Naive thymus-derived CD4-positive, alpha-beta T cell (primary cell): ENCODE results near the gene JMJD1C. TPM values are rescaled to one million over a fixed set of nuclear protein-coding genes. Genes with fewer than 3 reads are reported as not detected.

ENCODE experiments used
- ATAC-seq: fragments of 150-1000 bp; cut with Tn5 transposase; 2 replicates; pipeline ENCODE4 v1.10.0; 2021; ENCODE audit warnings: mild to moderate bottlenecking, moderate library complexity
- CTCF ChIA-PET: fragments of 350-600 bp; sonication (Branson Sonifier 250); formaldehyde crosslinking; loops from one replicate; lab custom pipeline; 2021; ENCODE audit warnings: antibody characterized with exemption; lab: Charles Lee
- POLR2A ChIA-PET: fragments of 350-600 bp; sonication (Branson Sonifier 250); formaldehyde crosslinking; loops from one replicate; lab custom pipeline; 2021; ENCODE audit warnings: antibody characterized with exemption, inconsistent platforms; lab: Charles Lee
- DNase-seq, 9 donors: peaks; one replicate each; pipeline versions ENCODE4 v3.0.0 to v3.0.0-alpha.2; 2020 to 2022; ENCODE audit warnings: mixed read lengths in 1 of 9
- H3K27ac ChIP-seq: one replicate; pipeline ENCODE4 v1.7.0; 2013; ENCODE audit warnings: mild to moderate bottlenecking, low read depth, low read length, moderate library complexity
- H3K27me3 ChIP-seq, 2 donors: one replicate each; pipeline ENCODE4 v1.7.0; 2013; ENCODE audit warnings: low read length in 2 of 2, mild to moderate bottlenecking in 2 of 2, moderate library complexity in 2 of 2; ENCODE audit not compliant: control insufficient read depth in 2 of 2, insufficient read depth in 2 of 2
- H3K36me3 ChIP-seq, 3 experiments: 1 replicate in 2 of 3; 2 replicates in 1 of 3; pipeline ENCODE4 v1.7.0; 2013; ENCODE audit warnings: low read length in 3 of 3, mild to moderate bottlenecking in 3 of 3, moderate library complexity in 1 of 3; ENCODE audit not compliant: insufficient read depth in 3 of 3, control insufficient read depth in 2 of 3
- H3K4me1 ChIP-seq, 2 donors: one replicate each; pipeline ENCODE4 v1.7.0; 2013; ENCODE audit warnings: low read length in 2 of 2, mild to moderate bottlenecking in 2 of 2, moderate library complexity in 1 of 2; ENCODE audit not compliant: control insufficient read depth in 2 of 2, insufficient read depth in 2 of 2
- H3K4me3 ChIP-seq: 2 replicates; pipeline ENCODE4 v1.7.0; 2013; ENCODE audit warnings: mild to moderate bottlenecking, low read length
- H3K9me3 ChIP-seq, 3 experiments: 1 replicate in 2 of 3; 2 replicates in 1 of 3; pipeline ENCODE4 v1.7.0; 2013; ENCODE audit warnings: low read length in 3 of 3; ENCODE audit not compliant: control insufficient read depth in 2 of 3
- H3K27ac Mint-ChIP-seq, 9 donors: one replicate each; pipeline ENCODE4 v1.8.0; 2020 to 2022; ENCODE audit warnings: mixed read lengths in 9 of 9, mild to moderate bottlenecking in 8 of 9, moderate library complexity in 5 of 9, inconsistent platforms in 2 of 9
- H3K27me3 Mint-ChIP-seq, 5 donors: one replicate each; pipeline ENCODE4 v1.8.0; 2021 to 2022; ENCODE audit warnings: mixed read lengths in 5 of 5, mild to moderate bottlenecking in 1 of 5
- H3K36me3 Mint-ChIP-seq, 5 donors: one replicate each; pipeline ENCODE4 v1.8.0; 2020 to 2022; ENCODE audit warnings: mixed read lengths in 5 of 5, mild to moderate bottlenecking in 3 of 5, inconsistent platforms in 1 of 5
- H3K4me1 Mint-ChIP-seq, 7 donors: one replicate each; pipeline ENCODE4 v1.8.0; 2020 to 2022; ENCODE audit warnings: mixed read lengths in 7 of 7, mild to moderate bottlenecking in 3 of 7, inconsistent platforms in 1 of 7
- H3K4me3 Mint-ChIP-seq, 10 donors: one replicate each; pipeline ENCODE4 v1.8.0; 2020 to 2022; ENCODE audit warnings: mild to moderate bottlenecking in 10 of 10, mixed read lengths in 10 of 10, moderate library complexity in 6 of 10, inconsistent platforms in 2 of 10
- H3K9me3 Mint-ChIP-seq, 11 donors: one replicate each; pipeline ENCODE4 v1.8.0; 2020 to 2022; ENCODE audit warnings: mixed read lengths in 11 of 11, mild to moderate bottlenecking in 4 of 11, inconsistent platforms in 1 of 11, moderate library complexity in 1 of 11
- intact Hi-C, 2 donors: fragments of 100-400 bp; cut with micrococcal nuclease; formaldehyde crosslinking; loops; one replicate each; pipeline ENCODE4 v1.15.1; 2023
- polyA plus RNA-seq, 2 donors: library from polyadenylated mRNA; unstranded; fragments of 300-500 nt; fragmentation: Illumina TruSeq; gene quantifications; one replicate each; pipeline ENCODE4 v1.2.3, GENCODE V29; 2021
- total RNA-seq, 6 experiments: library from RNA in 5 of 6; stranded (reverse) in 5 of 6; gene quantifications; 1 replicate in 5 of 6; 2 replicates in 1 of 6; pipeline ENCODE4 v1.2.3 and lab custom pipeline; 2021 to 2026

The JMJD1C gene
- total and polyA plus RNA-seq, 7 experiments from 2014 or later = 59.0 to 331 (median 120) TPM

DNA sequence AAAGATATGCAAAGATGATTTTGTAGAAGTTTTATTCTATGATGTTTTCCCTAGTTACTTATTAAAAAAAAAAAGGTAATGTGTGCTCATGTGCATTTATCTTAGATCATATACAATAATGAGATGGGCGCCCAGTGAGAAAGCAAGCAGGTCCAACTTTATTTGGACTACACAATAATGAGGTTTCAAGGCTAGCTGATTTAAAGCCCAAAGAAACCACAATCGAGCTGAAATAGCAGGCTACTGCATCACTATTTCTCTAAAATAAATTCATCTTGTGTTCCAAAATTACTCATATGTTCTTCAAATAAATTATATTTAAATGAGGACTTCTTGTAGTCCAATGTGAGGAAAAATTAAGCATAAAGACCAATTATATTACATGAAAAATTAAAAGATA, 110.1 kb downstream of the JMJD1C start:
- Histone ChIP-seq H3K27ac (no peak overlapping the region), H3K9me3 (no peaks in the 10 kb centered on the region), H3K4me3 (no peak overlapping the region), H3K4me1 (no peaks in the 10 kb centered on the region), H3K36me3 (no peaks in the 10 kb centered on the region), H3K27me3 (no peaks in the 10 kb centered on the region)
- H3K27ac Mint-ChIP-seq = no peak overlapping the region
- H3K4me3 Mint-ChIP-seq = no peak overlapping the region
- DNase-seq (no peak), ATAC-seq (no peak)
- intact Hi-C loops = loop anchor here in 1 of 2 donors (10.0 kb wide), 1 partner anchor 141 kb away; no protein-coding TSS in a partner anchor
- no peaks in the 10 kb centered on the region for H3K27me3 Mint-ChIP-seq
- peaks cover 0 to 13% (median 5%) of the 10 kb centered on the region in 5 donors for H3K36me3 Mint-ChIP-seq
- peaks cover 7 to 27% (median 18%) of the 10 kb centered on the region in 7 donors for H3K4me1 Mint-ChIP-seq
- no peaks in the 10 kb centered on the region for H3K9me3 Mint-ChIP-seq
- CTCF ChIA-PET = interaction anchor here (0.8 to 1.5 kb wide), 2 partner anchors 49 to 139 kb away, joined by 3 to 5 read pairs; no protein-coding TSS in a partner anchor
- POLR2A ChIA-PET = no interaction called here

DNA sequence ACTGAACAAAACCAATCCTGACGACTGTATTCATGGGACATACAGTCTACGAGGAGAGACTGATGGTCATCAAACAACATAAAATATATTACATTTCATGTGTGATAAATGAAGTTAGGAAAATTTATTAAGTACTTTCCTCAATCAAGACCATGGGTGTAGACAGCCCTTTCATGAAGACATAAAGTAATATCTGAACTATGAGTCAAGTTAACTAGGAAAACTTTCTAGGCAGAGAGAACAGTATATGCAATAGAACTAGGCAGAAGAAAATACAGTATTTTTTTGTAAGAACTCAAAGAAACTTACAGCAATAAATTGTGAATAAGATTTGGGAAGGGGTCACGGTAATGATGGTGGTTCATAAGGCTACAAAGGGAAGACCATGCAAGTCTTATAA, 112.8 kb downstream of the JMJD1C start:
- no peak overlapping the region for H3K27ac Mint-ChIP-seq
- ChIA-PET CTCF (no interaction called here), POLR2A (no interaction called here)
- H3K36me3 ChIP-seq = no peaks in the 10 kb centered on the region
- H3K9me3 Mint-ChIP-seq = no peaks in the 10 kb centered on the region
- intact Hi-C loops = loop anchor here in 1 of 2 donors (10.0 kb wide), 1 partner anchor 138 kb away; no protein-coding TSS in a partner anchor
- H3K9me3 ChIP-seq = no peaks in the 10 kb centered on the region
- H3K4me3 Mint-ChIP-seq = no peak overlapping the region
- H3K27ac ChIP-seq = no peak overlapping the region
- no peak overlapping the region for H3K4me3 ChIP-seq
- H3K4me1 Mint-ChIP-seq = peaks cover 7 to 31% (median 21%) of the 10 kb centered on the region in 7 donors
- H3K36me3 Mint-ChIP-seq = peaks cover 0 to 16% (median 5%) of the 10 kb centered on the region in 5 donors
- no peak for ATAC-seq
- no peak for DNase-seq
- H3K27me3 ChIP-seq = no peaks in the 10 kb centered on the region
- H3K4me1 ChIP-seq = no peaks in the 10 kb centered on the region
- no peaks in the 10 kb centered on the region for H3K27me3 Mint-ChIP-seq

- H3K4me3 ChIP-seq = no peak overlapping the region
- H3K27me3 ChIP-seq = no peaks in the 10 kb centered on the region
- ChIA-PET POLR2A (no interaction called here), CTCF (no interaction called here)
- no peak overlapping the region for H3K27ac ChIP-seq
- Mint-ChIP-seq H3K4me1 (peaks cover 2 to 25% (median 13%) of the 10 kb centered on the region in 7 donors), H3K27me3 (no peaks in the 10 kb centered on the region), H3K4me3 (no peak overlapping the region), H3K36me3 (peaks cover 0 to 17% (median 5%) of the 10 kb centered on the region in 5 donors), H3K27ac (peak overlapping the region in 1 of 9 donors; percentile 46), H3K9me3 (no peaks in the 10 kb centered on the region)
- H3K36me3 ChIP-seq = no peaks in the 10 kb centered on the region
- ATAC-seq (no peak), DNase-seq (no peak)
- intact Hi-C loops = loop anchor here in 1 of 2 donors (10.0 kb wide), 1 partner anchor 64 kb away; no protein-coding TSS in a partner anchor
- no peaks in the 10 kb centered on the region for H3K4me1 ChIP-seq
- no peaks in the 10 kb centered on the region for H3K9me3 ChIP-seq
These were observed 117.4 kb downstream of the JMJD1C start for GRCh38 chr10:63348245-63348850.

- ATAC-seq (no peak), DNase-seq (no peak)
- Mint-ChIP-seq H3K4me3 (no peak overlapping the region), H3K9me3 (no peaks in the 10 kb centered on the region), H3K4me1 (peaks cover 0 to 27% (median 8%) of the 10 kb centered on the region in 7 donors), H3K27me3 (no peaks in the 10 kb centered on the region), H3K27ac (no peak overlapping the region), H3K36me3 (peaks cover 0 to 18% (median 8%) of the 10 kb centered on the region in 5 donors)
- ChIA-PET CTCF (no interaction called here), POLR2A (no interaction called here)
- intact Hi-C loops = loop anchor here in 1 of 2 donors (10.0 kb wide), 1 partner anchor 61 kb away; no protein-coding TSS in a partner anchor
- no peaks in the 10 kb centered on the region for H3K27me3 ChIP-seq
- no peak overlapping the region for H3K27ac ChIP-seq
- H3K4me1 ChIP-seq = no peaks in the 10 kb centered on the region
- no peaks in the 10 kb centered on the region for H3K36me3 ChIP-seq
- no peak overlapping the region for H3K4me3 ChIP-seq
- no peaks in the 10 kb centered on the region for H3K9me3 ChIP-seq
These were observed 119.7 kb downstream of the JMJD1C start for GRCh38 chr10:63346015-63346441.

DNA sequence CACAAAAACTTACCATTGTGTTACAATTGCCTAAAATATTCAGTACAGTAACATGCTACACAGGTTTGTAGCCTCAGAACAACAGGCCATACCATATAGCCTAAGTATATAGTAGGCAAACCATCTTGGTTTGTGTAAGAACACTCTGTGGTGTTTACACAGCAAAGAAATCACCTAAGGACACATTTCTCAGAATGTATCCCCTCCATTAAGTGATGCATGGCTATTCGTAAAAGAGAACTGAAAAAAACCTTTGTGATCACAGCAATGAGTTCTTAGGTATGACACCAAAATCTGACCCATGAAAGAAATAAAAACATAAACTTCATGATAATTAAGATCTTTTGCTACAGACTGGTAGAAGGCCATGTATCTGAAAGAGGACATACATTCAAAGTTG, 121.5 kb downstream of the JMJD1C start:
- no peak for ATAC-seq

GRCh38 chr10:63343476-63343875, 122.3 kb downstream of the JMJD1C start:
- no peaks in the 10 kb centered on the region for H3K27me3 Mint-ChIP-seq
- ATAC-seq (no peak), DNase-seq (no peak)
- no peaks in the 10 kb centered on the region for H3K27me3 ChIP-seq
- H3K27ac ChIP-seq = no peak overlapping the region
- no peaks in the 10 kb centered on the region for H3K4me1 ChIP-seq
- ChIA-PET CTCF (interaction anchor here (0.6 kb wide), 1 partner anchor 382 kb away, joined by 3 read pairs; no protein-coding TSS in a partner anchor), POLR2A (interaction anchor here (0.6 kb wide), 1 partner anchor 16 kb away, joined by 3 read pairs; no protein-coding TSS in a partner anchor)
- no peaks in the 10 kb centered on the region for H3K9me3 ChIP-seq
- H3K36me3 ChIP-seq = no peaks in the 10 kb centered on the region
- H3K9me3 Mint-ChIP-seq = no peaks in the 10 kb centered on the region
- peaks cover 0 to 22% (median 8%) of the 10 kb centered on the region in 5 donors for H3K36me3 Mint-ChIP-seq
- intact Hi-C loops = loop anchor here (5.0 to 10.0 kb wide), 2 partner anchors 59 to 76 kb away; no protein-coding TSS in a partner anchor
- peaks cover 6 to 21% (median 9%) of the 10 kb centered on the region in 7 donors for H3K4me1 Mint-ChIP-seq
- no peak overlapping the region for H3K4me3 ChIP-seq
- no peak overlapping the region for H3K4me3 Mint-ChIP-seq
- no peak overlapping the region for H3K27ac Mint-ChIP-seq

More for the DNA sequence above, 121.5 kb downstream of the JMJD1C start:
- H3K4me1 ChIP-seq = no peaks in the 10 kb centered on the region
- H3K4me1 Mint-ChIP-seq = peaks cover 5 to 24% (median 9%) of the 10 kb centered on the region in 7 donors
- DNase-seq = no peak
- no peak overlapping the region for H3K4me3 ChIP-seq
- CTCF ChIA-PET = no interaction called here
- H3K36me3 Mint-ChIP-seq = peaks cover 0 to 22% (median 8%) of the 10 kb centered on the region in 5 donors
- no peaks in the 10 kb centered on the region for H3K27me3 ChIP-seq
- H3K9me3 Mint-ChIP-seq = no peaks in the 10 kb centered on the region
- no peaks in the 10 kb centered on the region for H3K36me3 ChIP-seq
- no peaks in the 10 kb centered on the region for H3K27me3 Mint-ChIP-seq
- POLR2A ChIA-PET = interaction anchor here (0.6 kb wide), 1 partner anchor 17 kb away, joined by 3 read pairs; no protein-coding TSS in a partner anchor
- intact Hi-C loops = loop anchor here (5.0 to 10.0 kb wide), 2 partner anchors 59 to 77 kb away; no protein-coding TSS in a partner anchor
- H3K27ac Mint-ChIP-seq = no peak overlapping the region
- no peak overlapping the region for H3K4me3 Mint-ChIP-seq
- no peak overlapping the region for H3K27ac ChIP-seq
- H3K9me3 ChIP-seq = no peaks in the 10 kb centered on the region
